PC-3 (cell line): ENCODE results near the gene CAMTA1. TPM values are rescaled to one million over a fixed set of nuclear protein-coding genes. Genes with fewer than 3 reads are reported as not detected.

Experiments used
- ATAC-seq: fragments of 200-7000 bp; cut with Tn5 transposase; 2 replicates; pipeline ENCODE4 v1.9.1; 2020; ENCODE audit warnings: mild to moderate bottlenecking, moderate library complexity
- BruUV-seq: library from RNA; stranded (reverse); fragments of 400-500 nt; replicated peaks from 2 replicates; lab custom pipeline; 2021; lab: Mats Ljungman, UMichigan
- CTCF ChIA-PET: fragments of 300-600 bp; sonication (Branson Sonifier 250); formaldehyde crosslinking; loops from one replicate; lab custom pipeline; 2022; ENCODE audit warnings: antibody characterized with exemption; lab: Charles Lee
- POLR2A ChIA-PET: fragments of 300-600 bp; sonication (Branson Sonifier 250); formaldehyde crosslinking; loops from one replicate; lab custom pipeline; 2022; ENCODE audit warnings: antibody characterized with exemption; ENCODE audit not compliant: unreplicated experiment; lab: Charles Lee
- DNase-seq: peaks from one replicate; pipeline ENCODE4 v3.0.0-alpha.2; 2015
- H2AFZ ChIP-seq: fragments of 300-600 bp; sonication (generic); 2 replicates; pipeline ENCODE4 v1.6.0; 2016; ENCODE audit warnings: antibody characterized with exemption, low read length
- H3F3A ChIP-seq: fragments of 300-600 bp; sonication (generic); one replicate; pipeline ENCODE4 v1.6.0; 2017; ENCODE audit warnings: antibody characterized with exemption, low read length, control low read depth, mild to moderate bottlenecking; ENCODE audit not compliant: unreplicated experiment
- H3K27ac ChIP-seq: fragments of 300-600 bp; sonication (generic); 2 replicates; pipeline ENCODE4 v1.5.1; 2016; ENCODE audit warnings: mild to moderate bottlenecking, low read length
- H3K27me3 ChIP-seq: fragments of 300-600 bp; sonication (generic); 2 replicates; pipeline ENCODE4 v1.6.1; 2016; ENCODE audit warnings: low read length, mixed read lengths
- H3K36me3 ChIP-seq: fragments of 300-600 bp; sonication (generic); 2 replicates; pipeline ENCODE4 v1.6.1; 2016; ENCODE audit warnings: low read depth, mixed run types, low read length, mixed read lengths
- H3K4me1 ChIP-seq: fragments of 300-600 bp; sonication (generic); 2 replicates; pipeline ENCODE4 v1.5.1; 2016; ENCODE audit warnings: low read length; ENCODE audit not compliant: insufficient read depth
- H3K4me2 ChIP-seq: fragments of 300-600 bp; sonication (generic); 2 replicates; pipeline ENCODE4 v1.6.0; 2016; ENCODE audit warnings: low read length
- H3K4me3 ChIP-seq: fragments of 300-600 bp; sonication (generic); 2 replicates; pipeline ENCODE4 v1.5.1; 2016; ENCODE audit warnings: mild to moderate bottlenecking, low read length, mixed read lengths
- H3K79me2 ChIP-seq: fragments of 300-600 bp; sonication (generic); 2 replicates; pipeline ENCODE4 v1.6.1; 2017; ENCODE audit warnings: low read length, mixed read lengths
- H3K9ac ChIP-seq: fragments of 300-600 bp; sonication (generic); 2 replicates; pipeline ENCODE4 v1.6.0; 2016; ENCODE audit warnings: mild to moderate bottlenecking, low read length
- H3K9me2 ChIP-seq: fragments of 300-600 bp; sonication (generic); replicated peaks from 2 replicates; pipeline ENCODE4 v1.6.1; 2016; ENCODE audit warnings: mixed run types, low read length, mixed read lengths
- H3K9me3 ChIP-seq: fragments of 300-600 bp; sonication (generic); 2 replicates; pipeline ENCODE4 v1.6.1; 2016; ENCODE audit warnings: low read length, mixed read lengths
- H4K20me1 ChIP-seq: fragments of 300-600 bp; sonication (generic); 2 replicates; pipeline ENCODE4 v1.6.1; 2016; ENCODE audit warnings: low read length, mixed read lengths
- CTCF ChIP-seq: fragments of 300-600 bp; sonication (generic); conservative IDR thresholded peaks from 2 replicates; pipeline ENCODE4 v1.5.1; 2017; ENCODE audit warnings: antibody characterized with exemption, low read depth, mild to moderate bottlenecking, low read length
- EZH2 ChIP-seq: fragments of 300-600 bp; sonication (generic); IDR thresholded peaks from one replicate; pipeline ENCODE4 v1.6.1; 2017; ENCODE audit warnings: antibody characterized with exemption, mild to moderate bottlenecking, low read length; ENCODE audit not compliant: unreplicated experiment
- EZH2phosphoT487 ChIP-seq: fragments of 300-600 bp; sonication (generic); IDR thresholded peaks from 2 replicates; pipeline ENCODE4 v1.6.1; 2018; ENCODE audit warnings: mild to moderate bottlenecking, antibody characterized with exemption, low read length, borderline replicate concordance
- intact Hi-C: fragments of 100-400 bp; cut with micrococcal nuclease; formaldehyde crosslinking; loops from 2 replicates; pipeline ENCODE4 v1.9.0; 2023
- total RNA-seq: library from RNA; depleted of rRNA; stranded (reverse); fragments of >200 nt; gene quantifications from 2 replicates; pipeline ENCODE4 v1.2.3, GENCODE V29; 2014

Gene CAMTA1
- total RNA-seq, 1 experiment from 2014 or later = 40.8 TPM

- H3K4me3 ChIP-seq = no peak overlapping the region
- no peak overlapping the region for H3K4me2 ChIP-seq
- TF ChIP-seq EZH2 (no peak), EZH2phosphoT487 (no peak), CTCF (no peak)
- H3K36me3 ChIP-seq = no peaks in the 10 kb centered on the region
- ChIA-PET POLR2A (no interaction called here), CTCF (interaction anchor here (0.8 kb wide), 1 partner anchor 947 kb away, joined by 5 read pairs; the partner anchor contains the start of gene DNAJC11)
- H3K27ac ChIP-seq = no peak overlapping the region
- no peaks in the 10 kb centered on the region for H3K9me3 ChIP-seq
- no peaks in the 10 kb centered on the region for H3K4me1 ChIP-seq
- H3K27me3 ChIP-seq = peaks cover 9% of the 10 kb centered on the region; the same call in 1 of the 2 replicates
- no peaks in the 10 kb centered on the region for H3F3A ChIP-seq
- no peaks in the 10 kb centered on the region for H3K79me2 ChIP-seq
- no peaks in the 10 kb centered on the region for H4K20me1 ChIP-seq
- no peaks in the 10 kb centered on the region for H3K9me2 ChIP-seq
- no peak overlapping the region for H2AFZ ChIP-seq
- BruUV-seq = no TSS peak
- intact Hi-C loops = loop anchor here (5.0 to 10.0 kb wide), 2 partner anchors 432 to 924 kb away; no protein-coding TSS in a partner anchor
- no peak for ATAC-seq
- no peak for DNase-seq
- no peak overlapping the region for H3K9ac ChIP-seq
Observed at GRCh38 chr1:7648761-7649384, 863.6 kb downstream of the CAMTA1 start.

DNA sequence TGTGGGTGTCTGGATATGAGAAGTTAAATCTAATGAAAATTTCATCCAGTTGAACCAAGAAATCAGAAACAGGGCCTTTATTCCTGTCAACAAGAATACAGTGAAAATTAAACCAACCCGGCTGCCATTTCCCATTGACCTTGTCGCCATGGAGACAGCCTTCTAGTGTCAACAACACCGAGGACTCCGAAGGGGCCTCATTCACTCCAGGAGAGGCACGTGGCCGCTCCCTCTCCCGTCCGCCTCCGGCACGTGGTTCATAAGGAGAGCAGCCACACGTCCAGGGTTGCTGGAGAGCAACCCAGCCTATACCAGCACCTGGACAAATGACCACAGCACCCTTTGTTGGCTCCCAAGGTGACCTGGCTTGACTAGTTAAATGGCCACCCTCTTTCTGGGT is 865.5 kb downstream of the CAMTA1 start:
- no peaks in the 10 kb centered on the region for H3K79me2 ChIP-seq
- H3K9me2 ChIP-seq = no peaks in the 10 kb centered on the region
- no peaks in the 10 kb centered on the region for H3K36me3 ChIP-seq
- H3K4me1 ChIP-seq = no peaks in the 10 kb centered on the region
- no peak overlapping the region for H3K4me2 ChIP-seq
- DNase-seq = no peak
- ATAC-seq = no peak
- no peaks in the 10 kb centered on the region for H3K9me3 ChIP-seq
- H3K9ac ChIP-seq = no peak overlapping the region
- intact Hi-C loops = no loop called here
- no peak overlapping the region for H3K4me3 ChIP-seq
- no peaks in the 10 kb centered on the region for H3F3A ChIP-seq
- peaks cover 4% of the 10 kb centered on the region; the same call in 1 of the 2 replicates for H3K27me3 ChIP-seq
- H2AFZ ChIP-seq = no peak overlapping the region
- TF ChIP-seq EZH2phosphoT487 (no peak), EZH2 (no peak), CTCF (no peak)
- POLR2A ChIA-PET = no interaction called here
- CTCF ChIA-PET = no interaction called here
- H3K27ac ChIP-seq = no peak overlapping the region
- BruUV-seq = no TSS peak
- no peaks in the 10 kb centered on the region for H4K20me1 ChIP-seq

DNA sequence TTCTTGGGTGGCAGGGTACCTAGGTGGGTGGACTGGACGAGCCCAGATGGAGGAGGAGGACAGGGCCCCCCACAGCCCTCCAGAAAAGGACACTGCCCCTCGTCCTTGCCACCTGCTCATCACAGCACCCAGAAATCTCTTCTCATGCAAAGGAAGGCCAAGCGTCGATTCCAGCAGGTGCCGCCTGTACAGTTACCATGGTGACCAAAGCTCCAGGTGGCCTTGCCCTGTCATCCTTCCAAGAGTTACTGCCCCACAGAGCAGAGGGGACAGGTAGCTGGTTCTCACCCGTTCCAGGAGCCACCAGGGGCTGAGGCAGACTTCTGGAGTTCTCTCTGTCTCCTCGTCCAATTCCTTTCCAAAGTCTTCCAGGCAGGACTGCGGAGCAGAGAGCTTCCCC is 865.9 kb downstream of the CAMTA1 start:
- Histone ChIP-seq H3K9ac (no peak overlapping the region), H3K36me3 (no peaks in the 10 kb centered on the region), H3K4me2 (no peak overlapping the region), H3F3A (no peaks in the 10 kb centered on the region), H3K27ac (no peak overlapping the region), H3K4me1 (no peaks in the 10 kb centered on the region), H4K20me1 (no peaks in the 10 kb centered on the region), H3K9me2 (no peaks in the 10 kb centered on the region), H3K27me3 (peaks cover 4% of the 10 kb centered on the region; the same call in 1 of the 2 replicates), H2AFZ (no peak overlapping the region), H3K79me2 (no peaks in the 10 kb centered on the region), H3K9me3 (no peaks in the 10 kb centered on the region), H3K4me3 (no peak overlapping the region)
- ChIA-PET CTCF (no interaction called here), POLR2A (no interaction called here)
- TF ChIP-seq CTCF (no peak), EZH2phosphoT487 (no peak), EZH2 (no peak)
- intact Hi-C loops = no loop called here
- ATAC-seq = no peak
- no TSS peak for BruUV-seq
- DNase-seq = no peak
